Brain pericyte (primary cell): ENCODE data around the gene PIGK.
"Not testable (repeated sequence)": the region's sequence is repeated elsewhere in the genome, so short reads cannot be mapped to it uniquely, and the experiment has no call there.

ENCODE experiments used
- DNase-seq: peaks from one replicate; pipeline ENCODE4 v3.0.0-alpha.2; 2012; ENCODE audit warnings: low read depth, low spot score

Gene PIGK

DNA sequence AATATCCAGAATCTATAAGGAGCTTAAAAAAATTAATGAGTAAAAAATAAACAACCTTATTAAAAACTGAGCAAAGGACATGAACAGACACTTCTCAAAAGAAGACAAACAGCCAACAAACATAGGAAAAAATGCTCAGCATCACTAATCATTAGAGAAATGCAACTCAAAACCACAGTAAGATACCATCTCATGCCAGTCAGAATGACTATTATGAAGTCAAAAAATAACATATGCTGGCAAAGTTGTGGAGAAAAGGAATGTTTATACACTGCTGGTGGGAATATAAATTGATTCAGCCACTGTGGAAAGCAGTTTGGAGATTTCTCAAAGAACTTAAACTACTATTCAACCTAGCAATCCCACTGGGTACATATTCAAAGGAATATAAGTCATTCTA lies 25.3 kb downstream of the PIGK start:
- DNase-seq, result no peak

GRCh38 chr1:77188770-77189169 lies 30.5 kb downstream of the PIGK start:
- DNase-seq, result no peak

- not testable (repeated sequence) for DNase-seq
Observed at GRCh38 chr1:77186907-77187306, 32.3 kb downstream of the PIGK start.

GRCh38 chr1:77182083-77182482 lies 37.1 kb downstream of the PIGK start:
- no peak for DNase-seq

DNA sequence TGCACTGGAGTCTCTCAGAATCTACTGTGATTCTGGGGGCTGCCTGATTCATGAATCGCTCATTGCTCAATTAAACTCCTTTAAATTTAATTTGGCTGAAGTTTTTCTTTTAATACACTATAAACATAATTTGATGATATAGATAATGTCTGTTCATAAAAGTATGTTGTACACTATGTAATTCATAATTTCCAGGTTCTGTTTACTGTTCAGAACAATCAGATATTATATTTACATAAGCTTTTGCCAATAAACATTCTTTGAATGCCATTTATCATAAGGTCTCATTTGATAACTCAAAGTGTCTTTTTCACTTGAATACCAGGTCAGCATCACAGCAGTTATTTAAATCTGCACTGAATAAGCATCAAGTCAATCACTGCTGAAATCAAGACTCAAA lies 39.6 kb downstream of the PIGK start:
- DNase-seq, result no peak

GRCh38 chr1:77175230-77175844 lies 43.9 kb downstream of the PIGK start:
- no peak for DNase-seq

DNA sequence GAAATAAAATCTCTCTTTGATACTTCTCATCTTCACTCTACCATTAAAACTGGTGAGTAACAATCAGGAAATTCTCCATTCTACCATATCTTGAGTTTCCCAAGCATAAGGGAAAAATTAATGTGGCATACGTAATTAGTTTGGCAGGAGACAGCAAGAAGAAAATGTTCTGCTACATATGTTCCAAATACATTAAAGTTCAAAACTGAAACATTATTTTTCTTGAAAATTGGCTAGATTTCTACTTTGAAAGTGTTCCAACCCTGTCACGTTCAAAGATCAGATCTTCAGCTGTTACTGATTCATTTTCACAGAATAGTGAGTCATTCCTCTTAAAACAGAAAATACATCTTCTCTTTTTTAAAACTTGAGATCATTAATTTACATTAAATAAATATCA lies 48.5 kb downstream of the PIGK start:
- no peak for DNase-seq

GRCh38 chr1:77168358-77168757 lies 50.9 kb downstream of the PIGK start:
- no peak for DNase-seq

- no peak for DNase-seq
Observed at GRCh38 chr1:77164434-77164944, 54.7 kb downstream of the PIGK start.

DNA sequence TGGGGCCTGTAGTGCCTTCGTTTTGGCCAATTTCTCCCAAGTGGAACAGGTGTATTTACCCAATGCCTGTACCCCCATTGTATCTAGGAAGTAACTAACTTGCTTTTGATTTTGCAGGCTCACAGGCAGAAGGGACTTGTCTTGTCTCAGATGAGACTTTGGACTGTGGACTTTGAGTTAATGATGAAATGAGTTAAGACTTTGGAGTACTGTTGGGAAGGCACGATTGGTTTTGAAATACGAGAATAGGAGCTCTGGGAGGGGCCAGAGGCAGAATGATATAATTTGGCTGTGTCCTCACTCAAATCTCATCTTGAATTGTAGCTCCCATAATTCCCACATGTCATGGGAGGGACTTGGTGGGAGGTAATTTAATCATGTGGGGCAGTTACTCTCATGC lies 59.5 kb downstream of the PIGK start:
- not testable (repeated sequence) for DNase-seq

- DNase-seq, result no peak
Observed at GRCh38 chr1:77156214-77156613, 63.0 kb downstream of the PIGK start.

- DNase-seq, result no peak
Observed at GRCh38 chr1:77146270-77146669, 73.0 kb downstream of the PIGK start.

DNA sequence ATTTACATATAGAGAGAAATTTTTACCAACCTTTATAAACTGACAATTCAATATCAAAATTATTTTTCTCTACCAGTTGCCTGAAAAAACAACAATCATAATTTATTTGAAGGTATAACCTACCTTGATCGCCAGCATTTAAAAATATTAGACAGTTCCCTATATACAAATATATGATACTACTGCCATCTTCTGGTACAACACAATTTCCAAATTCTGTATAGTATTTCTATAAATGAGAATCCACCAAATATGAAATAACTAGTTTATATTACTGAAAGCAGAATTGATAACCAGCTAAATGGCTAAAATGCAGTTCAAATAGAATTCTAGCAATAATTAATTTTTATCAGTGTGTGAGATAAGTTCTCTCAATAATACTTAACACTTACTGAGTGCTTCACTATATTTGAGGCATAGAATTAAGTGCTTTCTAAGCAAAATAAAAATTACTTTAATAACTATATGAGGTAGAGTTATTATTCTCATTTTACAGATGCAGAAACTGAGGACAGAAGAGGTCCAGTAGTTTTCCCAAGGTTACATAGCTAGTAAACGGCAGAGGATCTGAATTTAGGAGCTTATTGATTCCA lies 75.6 kb downstream of the PIGK start:
- DNase-seq, result no peak

DNA sequence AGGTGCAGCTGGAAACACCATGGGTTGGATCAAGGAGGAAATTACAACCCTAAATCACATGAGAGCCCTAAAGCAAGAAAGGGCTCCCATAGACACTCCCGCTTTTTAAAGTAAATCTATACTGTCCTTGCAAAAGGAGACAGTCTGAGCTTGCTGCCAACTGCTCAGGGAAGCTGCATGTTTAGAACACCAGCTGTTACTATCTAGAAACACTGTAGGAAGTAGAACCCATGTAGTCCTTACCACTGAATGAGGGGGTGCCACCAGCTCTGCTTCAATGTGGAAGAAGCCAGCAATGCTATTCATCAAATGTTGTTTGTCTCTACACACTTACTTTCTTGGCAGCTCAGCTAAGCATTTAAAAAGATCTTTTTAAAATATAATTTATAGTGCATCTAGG lies 79.8 kb downstream of the PIGK start:
- no peak for DNase-seq

DNA sequence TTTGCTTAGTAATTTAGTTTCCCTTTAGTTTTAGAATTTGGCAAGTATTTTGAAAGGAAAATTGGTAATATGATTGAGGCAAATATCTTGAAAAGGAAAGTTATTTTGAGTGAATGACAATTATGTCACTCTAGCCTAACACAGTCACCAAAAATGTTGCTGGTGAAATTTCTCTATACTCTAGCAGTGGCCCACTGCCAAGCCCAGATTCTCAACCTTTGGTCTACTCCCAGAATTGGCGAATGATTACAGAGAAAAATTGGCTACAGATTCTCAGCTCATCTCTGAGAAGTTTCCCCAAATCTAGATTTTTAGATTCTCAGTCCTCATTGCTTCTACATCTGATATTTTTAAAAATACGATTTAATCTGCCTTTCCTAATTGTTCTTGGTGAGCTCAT lies 84.9 kb downstream of the PIGK start:
- DNase-seq, result no peak

DNA sequence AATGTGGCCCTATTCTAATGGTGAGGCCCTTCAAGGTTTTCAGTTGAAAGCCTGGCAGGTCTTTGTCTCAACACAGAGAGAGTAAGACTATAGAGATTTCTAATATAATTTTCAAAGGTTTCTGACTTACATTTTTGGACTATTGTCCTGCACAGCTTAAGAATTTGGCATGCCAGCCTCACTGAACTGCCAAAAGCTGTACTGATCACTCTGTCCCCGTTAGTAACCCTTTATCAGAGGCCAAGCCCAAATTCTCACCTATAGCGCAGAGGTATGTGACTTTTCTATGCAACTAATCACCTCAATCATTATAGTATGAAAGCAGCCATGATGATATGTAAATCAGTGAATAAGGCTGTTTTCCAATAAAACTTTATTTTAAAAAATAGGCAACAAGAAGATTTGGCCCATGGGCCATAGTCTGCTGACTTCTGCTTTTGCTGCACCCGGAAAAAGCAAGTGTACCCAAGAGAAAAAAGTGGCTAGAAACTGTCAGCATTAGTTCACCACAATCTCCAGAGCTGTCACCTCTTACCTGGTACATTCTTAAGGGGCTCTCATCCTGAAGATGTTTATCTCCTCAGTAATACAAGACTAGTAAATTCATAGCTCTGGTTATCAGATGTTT lies 85.4 kb downstream of the PIGK start:
- no peak for DNase-seq

DNA sequence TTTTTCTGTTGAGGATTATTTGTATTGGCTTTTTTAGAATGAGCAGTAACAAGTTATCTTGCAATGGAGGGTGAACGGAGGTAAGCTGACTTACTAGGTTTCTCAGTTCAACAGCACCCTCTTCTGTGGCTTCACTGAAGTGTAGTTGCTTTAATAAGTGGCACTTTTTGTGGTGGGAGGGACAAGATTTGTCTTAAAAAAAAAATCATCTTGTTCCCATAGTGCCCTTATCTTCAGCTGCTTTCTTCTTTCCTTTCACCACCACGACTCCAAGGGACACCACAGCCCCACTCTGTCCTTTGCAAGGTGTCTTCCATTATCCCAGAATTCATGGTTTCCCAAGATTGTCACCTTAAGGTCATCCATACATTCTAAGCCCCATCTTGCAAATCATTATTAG lies 92.9 kb downstream of the PIGK start:
- DNase-seq, result peak; percentile 10

DNA sequence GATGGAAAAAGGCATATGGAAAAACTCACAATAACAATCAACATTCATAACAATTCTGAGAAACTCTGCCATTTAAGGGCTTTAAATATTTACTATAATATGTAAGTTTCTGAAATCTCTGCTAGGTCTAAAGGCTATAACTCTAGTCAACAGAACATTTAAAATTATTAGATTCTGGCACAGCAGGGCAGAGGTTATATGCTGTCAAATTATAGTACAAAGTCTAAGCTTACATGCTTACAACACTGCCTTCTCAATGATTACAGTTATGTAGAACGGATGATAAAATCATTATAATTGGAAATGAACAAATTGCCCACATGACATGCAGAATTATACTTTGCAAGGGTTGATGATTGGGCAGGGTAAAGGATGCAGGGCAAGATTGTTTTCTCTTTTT lies 97.7 kb downstream of the PIGK start:
- no peak for DNase-seq

DNA sequence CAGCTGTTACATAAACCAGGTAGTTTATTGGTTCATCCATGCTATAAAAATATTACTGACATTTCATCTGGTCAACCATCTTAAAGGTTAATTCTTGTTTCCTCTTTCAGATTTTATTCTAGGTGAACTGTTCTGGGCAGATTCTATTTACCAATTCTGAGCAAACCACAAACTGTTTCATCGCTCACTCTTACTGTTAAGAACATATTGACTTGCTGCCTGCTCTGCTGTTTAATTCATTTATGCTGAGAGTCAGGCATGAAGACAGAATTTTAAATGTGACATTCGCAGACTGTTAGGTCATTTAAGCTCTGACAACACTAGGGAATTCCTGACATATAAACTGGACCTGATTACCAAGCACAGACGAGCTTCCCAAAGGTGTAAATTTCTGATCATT lies 98.3 kb downstream of the PIGK start:
- DNase-seq, result no peak

GRCh38 chr1:77118712-77119111 lies 100.5 kb downstream of the PIGK start:
- no peak for DNase-seq

DNA sequence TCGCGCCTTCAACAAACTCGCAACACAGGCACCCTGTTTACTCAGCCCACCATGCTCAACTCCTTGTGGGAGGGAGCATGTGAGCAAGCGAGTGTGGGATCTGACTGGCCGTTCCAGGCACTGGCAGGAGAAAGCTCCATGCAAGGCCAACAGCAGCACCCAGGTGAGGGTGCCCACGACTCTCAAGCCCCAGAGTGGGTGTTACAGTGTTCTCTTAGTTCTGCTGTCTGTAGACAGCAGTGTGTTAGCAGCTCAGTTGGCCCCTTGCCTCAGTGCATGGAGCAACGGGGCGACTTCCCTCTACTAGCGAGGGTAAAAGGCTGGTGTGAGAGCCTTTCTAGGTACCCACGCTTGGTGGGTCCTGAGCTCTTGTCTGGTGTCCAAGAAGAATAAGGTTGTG lies 114.6 kb downstream of the PIGK start:
- no peak for DNase-seq

- DNase-seq, result no peak
Observed at GRCh38 chr1:77103486-77103885, 115.7 kb downstream of the PIGK start.

DNA sequence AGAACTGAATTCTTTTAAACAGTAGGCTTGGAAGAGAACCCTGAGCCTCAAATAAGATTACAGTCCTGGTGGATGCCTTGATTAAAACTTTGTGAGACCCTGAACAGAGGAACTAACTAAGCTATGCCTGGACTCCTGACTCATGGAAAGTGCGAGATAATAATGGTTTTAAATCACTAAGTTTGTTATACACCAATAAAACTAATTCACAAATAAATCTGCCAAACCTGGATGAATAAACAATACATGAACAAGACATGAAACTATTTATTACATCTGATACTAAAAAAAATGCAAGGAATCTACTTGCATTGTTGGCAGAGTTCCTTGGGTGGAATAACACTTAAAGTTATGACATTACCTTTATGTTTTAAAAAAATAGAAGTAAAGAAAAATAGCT lies 118.4 kb downstream of the PIGK start:
- DNase-seq, result no peak
